ENCODE measurements around the gene EVX1. TPM values are rescaled to one million over a fixed set of nuclear protein-coding genes. Genes with fewer than 3 reads are reported as not detected.

Gene EVX1
- total RNA-seq, 1 experiment from 2014 or later = not detected

DNA sequence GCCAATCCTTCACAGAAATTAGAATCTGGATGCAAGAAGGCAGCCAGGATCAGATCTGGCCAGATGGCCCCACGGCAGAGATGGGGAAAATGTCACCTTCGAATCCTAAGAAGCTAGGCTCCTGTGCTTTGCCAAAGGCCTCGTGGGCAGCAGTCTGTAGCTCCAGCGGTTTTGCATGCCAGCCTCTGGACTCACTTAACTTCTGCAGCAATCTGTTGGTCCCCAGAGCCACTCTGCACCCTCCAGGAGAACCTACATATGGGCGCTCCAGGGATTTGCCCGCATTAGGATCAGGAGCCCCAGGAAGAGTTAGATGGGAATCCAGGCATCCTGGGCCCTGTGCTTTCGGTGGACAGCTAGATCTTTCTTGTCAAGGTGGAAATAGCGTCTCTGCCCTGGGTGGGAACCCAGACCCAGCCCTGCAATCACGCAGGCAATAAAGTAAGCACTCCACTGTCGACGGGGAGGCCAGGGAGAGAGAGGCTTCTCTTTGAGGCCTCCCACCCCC lies 32.6 kb upstream of the EVX1 start:
- DNase-seq = no peak
- no peaks in the 10 kb centered on the region for H3K79me1 ChIP-seq (ENCODE audit: insufficient read depth, low read depth, low read length, poor library complexity, severe bottlenecking)
- no peak overlapping the region for H2BK5ac ChIP-seq (ENCODE audit: insufficient read length, low read length)
- no peak overlapping the region for H3K4ac ChIP-seq (ENCODE audit: low read depth, low read length)
- no peaks in the 10 kb centered on the region for H3K36me3 Mint-ChIP-seq (ENCODE audit: insufficient read depth in 1 of 3, low read depth in 3 of 3)
- TF ChIP-seq, protein P1, sequence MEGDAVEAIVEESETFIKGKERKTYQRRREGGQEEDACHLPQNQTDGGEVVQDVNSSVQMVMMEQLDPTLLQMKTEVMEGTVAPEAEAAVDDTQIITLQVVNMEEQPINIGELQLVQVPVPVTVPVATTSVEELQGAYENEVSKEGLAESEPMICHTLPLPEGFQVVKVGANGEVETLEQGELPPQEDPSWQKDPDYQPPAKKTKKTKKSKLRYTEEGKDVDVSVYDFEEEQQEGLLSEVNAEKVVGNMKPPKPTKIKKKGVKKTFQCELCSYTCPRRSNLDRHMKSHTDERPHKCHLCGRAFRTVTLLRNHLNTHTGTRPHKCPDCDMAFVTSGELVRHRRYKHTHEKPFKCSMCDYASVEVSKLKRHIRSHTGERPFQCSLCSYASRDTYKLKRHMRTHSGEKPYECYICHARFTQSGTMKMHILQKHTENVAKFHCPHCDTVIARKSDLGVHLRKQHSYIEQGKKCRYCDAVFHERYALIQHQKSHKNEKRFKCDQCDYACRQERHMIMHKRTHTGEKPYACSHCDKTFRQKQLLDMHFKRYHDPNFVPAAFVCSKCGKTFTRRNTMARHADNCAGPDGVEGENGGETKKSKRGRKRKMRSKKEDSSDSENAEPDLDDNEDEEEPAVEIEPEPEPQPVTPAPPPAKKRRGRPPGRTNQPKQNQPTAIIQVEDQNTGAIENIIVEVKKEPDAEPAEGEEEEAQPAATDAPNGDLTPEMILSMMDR (conservative IDR thresholded peaks at IDR 0.05) = no peak
- no peak overlapping the region for H3K27ac Mint-ChIP-seq
- no peak overlapping the region for H2BK12ac ChIP-seq (ENCODE audit: insufficient read length, low read depth, low read length)
- H3K4me1 ChIP-seq (ENCODE audit: insufficient read depth, low read length) = no peaks in the 10 kb centered on the region
- no peak overlapping the region for H4K8ac ChIP-seq (replicated peaks; ENCODE audit: insufficient read length, low read depth, low read length)
- no peak overlapping the region for H3K27ac ChIP-seq (ENCODE audit: insufficient read length, low read depth, low read length)
- H3K27me3 Mint-ChIP-seq (ENCODE audit: low read depth) = peaks cover 100% of the 10 kb centered on the region
- H3K9ac ChIP-seq (ENCODE audit: extremely low read depth, insufficient read length, low read length) = no peak overlapping the region
- H3K27me3 ChIP-seq (ENCODE audit: insufficient read depth, low read length) = peaks cover 100% of the 10 kb centered on the region
- no peak overlapping the region for H2BK15ac ChIP-seq (ENCODE audit: low read depth, low read length)
- H3K9me3 Mint-ChIP-seq = peaks cover 2 to 8% of the 10 kb centered on the region in 2 experiments; a peak in 3 of 5 replicates
- no peak overlapping the region for H4K5ac ChIP-seq (ENCODE audit: insufficient read length, low read depth, low read length)
- H2AFZ ChIP-seq (ENCODE audit: low read length) = no peak overlapping the region
- H2AK5ac ChIP-seq (ENCODE audit: insufficient read length, low read length) = no peak overlapping the region
- peaks cover 17 to 27% of the 10 kb centered on the region in 2 experiments for H3K4me1 Mint-ChIP-seq
- H3K23me2 ChIP-seq (ENCODE audit: insufficient read length, low read depth, low read length, poor library complexity, severe bottlenecking) = peaks cover 8% of the 10 kb centered on the region
- WGBS (ENCODE audit: extremely low coverage, insufficient read length, low lambda C conversion rate) = no CpG with 5 or more reads among the region's 11 CpGs
- no peak overlapping the region for H2BK120ac ChIP-seq (ENCODE audit: low read depth, low read length, poor library complexity, severe bottlenecking)
- H3T11ph ChIP-seq (ENCODE audit: low read length) = no peak overlapping the region
- no peak overlapping the region for H3K4me2 ChIP-seq (ENCODE audit: insufficient read depth, insufficient read length, low read length)
- no peak overlapping the region for H3K56ac ChIP-seq (ENCODE audit: insufficient read length, low read depth, low read length)
- no peaks in the 10 kb centered on the region for H3K9me3 ChIP-seq (ENCODE audit: control insufficient read depth, low read depth, low read length)
- no peaks in the 10 kb centered on the region for H4K20me1 ChIP-seq (ENCODE audit: control insufficient read depth, insufficient read depth, insufficient read length)
- no peak overlapping the region for H3K4me3 Mint-ChIP-seq
- H3K79me2 ChIP-seq (ENCODE audit: insufficient read depth, low read length) = no peaks in the 10 kb centered on the region
- H3K18ac ChIP-seq (ENCODE audit: insufficient read length, low read depth, low read length) = no peak overlapping the region
- no peak overlapping the region for H4K91ac ChIP-seq (ENCODE audit: insufficient read length, low read depth, low read length)
- H2BK20ac ChIP-seq (ENCODE audit: low read depth, low read length, poor library complexity, severe bottlenecking) = no peak overlapping the region
- no peak overlapping the region for H3K14ac ChIP-seq (ENCODE audit: insufficient read depth, low read length)
- H3K23ac ChIP-seq (ENCODE audit: insufficient read length, low read depth, low read length) = no peak overlapping the region
